ENCODE measurements around the gene TRMT112.
"Not testable (repeated sequence)": the region's sequence is repeated elsewhere in the genome, so short reads cannot be mapped to it uniquely, and the experiment has no call there.

TRMT112 gene

DNA sequence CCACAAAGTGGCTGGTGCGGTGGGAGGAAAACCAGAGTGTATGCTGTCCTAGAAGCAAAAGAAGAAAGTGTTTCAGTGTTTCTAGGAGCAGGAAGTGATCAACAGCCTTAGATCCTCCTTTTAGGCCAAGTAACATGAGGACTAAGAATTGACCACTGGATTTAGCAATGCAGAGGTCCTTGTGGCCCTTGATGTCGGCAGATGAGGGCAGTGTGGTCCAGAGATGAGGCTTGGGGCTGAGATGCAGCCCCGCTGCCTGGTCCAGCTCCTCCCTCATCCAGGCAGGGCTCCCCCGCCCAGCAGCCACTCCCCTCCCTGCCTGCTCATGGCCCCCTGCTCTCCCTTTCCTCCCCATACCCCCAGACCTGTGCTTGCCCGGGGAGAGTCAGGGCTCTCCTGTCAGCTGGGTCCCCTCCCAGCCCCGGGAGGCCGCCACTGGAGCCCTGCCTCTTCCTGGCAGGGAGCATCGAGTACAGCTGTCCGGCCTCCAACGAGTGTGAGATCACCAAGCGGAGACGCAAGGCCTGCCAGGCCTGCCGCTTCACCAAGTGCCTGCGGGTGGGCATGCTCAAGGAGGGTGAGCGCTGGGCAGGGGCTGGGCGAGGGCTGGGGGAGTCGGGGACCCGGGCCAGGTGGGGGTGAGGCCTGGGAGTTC is 3.7 kb downstream of the TRMT112 start:
- H3K9me3 ChIP-seq (ENCODE audit: control insufficient read depth, low read length): no peaks in the 10 kb centered on the region
- TF ChIP-seq, protein P1, sequence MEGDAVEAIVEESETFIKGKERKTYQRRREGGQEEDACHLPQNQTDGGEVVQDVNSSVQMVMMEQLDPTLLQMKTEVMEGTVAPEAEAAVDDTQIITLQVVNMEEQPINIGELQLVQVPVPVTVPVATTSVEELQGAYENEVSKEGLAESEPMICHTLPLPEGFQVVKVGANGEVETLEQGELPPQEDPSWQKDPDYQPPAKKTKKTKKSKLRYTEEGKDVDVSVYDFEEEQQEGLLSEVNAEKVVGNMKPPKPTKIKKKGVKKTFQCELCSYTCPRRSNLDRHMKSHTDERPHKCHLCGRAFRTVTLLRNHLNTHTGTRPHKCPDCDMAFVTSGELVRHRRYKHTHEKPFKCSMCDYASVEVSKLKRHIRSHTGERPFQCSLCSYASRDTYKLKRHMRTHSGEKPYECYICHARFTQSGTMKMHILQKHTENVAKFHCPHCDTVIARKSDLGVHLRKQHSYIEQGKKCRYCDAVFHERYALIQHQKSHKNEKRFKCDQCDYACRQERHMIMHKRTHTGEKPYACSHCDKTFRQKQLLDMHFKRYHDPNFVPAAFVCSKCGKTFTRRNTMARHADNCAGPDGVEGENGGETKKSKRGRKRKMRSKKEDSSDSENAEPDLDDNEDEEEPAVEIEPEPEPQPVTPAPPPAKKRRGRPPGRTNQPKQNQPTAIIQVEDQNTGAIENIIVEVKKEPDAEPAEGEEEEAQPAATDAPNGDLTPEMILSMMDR (IDR thresholded peaks at IDR 0.05): no peak
- no peak overlapping the region for H2AFZ ChIP-seq
- no peak overlapping the region for H3K27ac ChIP-seq
- no peaks in the 10 kb centered on the region for H3K36me3 ChIP-seq (ENCODE audit: control insufficient read depth, insufficient read depth, low read length)
- no peak overlapping the region for H3K4me3 ChIP-seq (ENCODE audit: low read depth, low read length)
- H3K79me2 ChIP-seq: no peaks in the 10 kb centered on the region
- H3K27me3 ChIP-seq (ENCODE audit: control insufficient read depth, insufficient read depth, low read length): no peaks in the 10 kb centered on the region
- no peak overlapping the region for H3K4me2 ChIP-seq (ENCODE audit: low read length)
- no peak overlapping the region for H3K9ac ChIP-seq
- peaks cover 2% of the 10 kb centered on the region for H3K4me1 ChIP-seq

DNA sequence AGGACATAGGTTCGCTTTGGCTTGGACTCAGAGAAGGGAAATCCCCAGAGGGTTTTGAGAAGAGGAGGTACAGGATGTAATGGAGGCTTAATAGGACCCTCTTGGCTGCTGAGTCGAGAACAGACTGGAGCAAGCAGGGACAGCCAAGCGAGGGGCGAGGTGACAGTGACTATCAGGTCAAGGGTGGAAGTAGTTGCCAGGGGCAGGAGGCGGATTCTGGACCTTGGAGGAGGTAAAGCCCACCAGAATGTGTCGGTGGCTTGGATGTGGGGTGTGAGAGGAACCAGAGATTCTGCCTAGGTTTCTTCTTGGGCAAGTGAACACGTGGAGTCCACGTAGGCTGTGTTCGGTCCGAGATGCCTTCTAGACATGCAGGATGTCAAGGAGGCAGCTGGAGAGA is 4.4 kb downstream of the TRMT112 start:
- Histone ChIP-seq H2AFZ (no peak overlapping the region), H3K27ac (no peak overlapping the region), H3K9ac (no peak overlapping the region), H3K4me3 (ENCODE audit: low read depth, low read length) (no peak overlapping the region), H3K4me1 (peaks cover 2% of the 10 kb centered on the region), H3K79me2 (no peaks in the 10 kb centered on the region), H3K4me2 (ENCODE audit: low read length) (no peak overlapping the region), H3K9me3 (ENCODE audit: control insufficient read depth, low read length) (no peaks in the 10 kb centered on the region), H3K27me3 (ENCODE audit: control insufficient read depth, insufficient read depth, low read length) (no peaks in the 10 kb centered on the region), H3K36me3 (ENCODE audit: control insufficient read depth, insufficient read depth, low read length) (no peaks in the 10 kb centered on the region)
- TF ChIP-seq, protein P1 (IDR thresholded peaks at IDR 0.05): no peak

DNA sequence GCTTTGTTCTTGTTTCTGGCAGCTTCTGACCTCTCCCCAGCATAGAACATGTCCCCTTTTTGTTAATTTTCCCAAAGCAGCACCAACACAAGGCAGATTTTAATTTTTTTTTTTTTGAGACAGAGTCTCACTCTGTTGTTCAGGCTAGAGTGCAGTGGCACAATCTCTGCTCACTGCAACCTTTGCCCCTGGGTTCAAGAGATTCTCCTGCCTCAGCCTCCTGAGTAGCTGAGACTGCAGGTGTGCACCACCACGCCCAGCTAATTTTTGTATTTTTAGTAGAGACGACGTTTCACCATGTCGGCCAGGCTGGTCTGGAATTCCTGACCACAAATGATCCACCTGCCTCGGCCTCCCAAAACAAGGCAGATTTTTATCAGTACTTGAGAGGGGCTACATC is 9.6 kb downstream of the TRMT112 start:
- H3K9me3 ChIP-seq (ENCODE audit: control insufficient read depth, low read length); H3K4me2 ChIP-seq (ENCODE audit: low read length); H3K27ac ChIP-seq; H3K4me3 ChIP-seq (ENCODE audit: low read depth, low read length); H3K36me3 ChIP-seq (ENCODE audit: control insufficient read depth, insufficient read depth, low read length); H2AFZ ChIP-seq; H3K4me1 ChIP-seq; H3K9ac ChIP-seq; H3K27me3 ChIP-seq (ENCODE audit: control insufficient read depth, insufficient read depth, low read length); H3K79me2 ChIP-seq: not testable (repeated sequence)

DNA sequence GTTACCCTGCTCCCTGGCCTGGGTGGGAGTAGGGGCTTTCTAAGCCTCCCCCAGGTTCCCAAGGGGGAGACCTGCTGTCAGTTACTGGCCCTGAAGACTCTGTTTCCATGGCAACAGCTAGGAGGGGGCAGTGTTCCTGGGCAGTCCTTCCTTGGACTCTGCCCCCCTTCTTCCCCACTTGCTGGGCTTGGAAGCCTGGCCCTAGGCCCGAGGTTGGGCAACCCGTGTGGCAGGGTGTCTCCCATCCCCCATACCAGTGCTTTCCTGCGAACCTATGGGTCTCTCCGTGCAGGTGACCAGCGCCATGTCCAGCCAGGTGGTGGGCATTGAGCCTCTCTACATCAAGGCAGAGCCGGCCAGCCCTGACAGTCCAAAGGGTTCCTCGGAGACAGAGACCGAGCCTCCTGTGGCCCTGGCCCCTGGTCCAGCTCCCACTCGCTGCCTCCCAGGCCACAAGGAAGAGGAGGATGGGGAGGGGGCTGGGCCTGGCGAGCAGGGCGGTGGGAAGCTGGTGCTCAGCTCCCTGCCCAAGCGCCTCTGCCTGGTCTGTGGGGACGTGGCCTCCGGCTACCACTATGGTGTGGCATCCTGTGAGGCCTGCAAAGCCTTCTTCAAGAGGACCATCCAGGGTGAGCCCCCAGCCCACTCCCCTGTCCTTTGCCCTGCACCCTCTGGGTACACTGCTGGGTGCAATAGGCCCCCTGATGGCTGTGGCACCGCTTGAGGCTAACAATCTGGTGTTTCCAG is 10.3 kb downstream of the TRMT112 start:
- no peaks in the 10 kb centered on the region for H3K36me3 ChIP-seq (ENCODE audit: control insufficient read depth, insufficient read depth, low read length)
- no peak overlapping the region for H2AFZ ChIP-seq
- H3K4me1 ChIP-seq: peaks cover 5% of the 10 kb centered on the region
- TF ChIP-seq, protein P1 (IDR thresholded peaks at IDR 0.05): no peak
- H3K4me3 ChIP-seq (ENCODE audit: low read depth, low read length): peak overlapping the region; percentile 25
- peak overlapping the region; percentile 81 for H3K4me2 ChIP-seq (ENCODE audit: low read length)
- no peak overlapping the region for H3K9ac ChIP-seq
- H3K27ac ChIP-seq: peak overlapping the region; percentile 15
- no peaks in the 10 kb centered on the region for H3K79me2 ChIP-seq
- H3K27me3 ChIP-seq (ENCODE audit: control insufficient read depth, insufficient read depth, low read length): no peaks in the 10 kb centered on the region
- no peaks in the 10 kb centered on the region for H3K9me3 ChIP-seq (ENCODE audit: control insufficient read depth, low read length)

DNA sequence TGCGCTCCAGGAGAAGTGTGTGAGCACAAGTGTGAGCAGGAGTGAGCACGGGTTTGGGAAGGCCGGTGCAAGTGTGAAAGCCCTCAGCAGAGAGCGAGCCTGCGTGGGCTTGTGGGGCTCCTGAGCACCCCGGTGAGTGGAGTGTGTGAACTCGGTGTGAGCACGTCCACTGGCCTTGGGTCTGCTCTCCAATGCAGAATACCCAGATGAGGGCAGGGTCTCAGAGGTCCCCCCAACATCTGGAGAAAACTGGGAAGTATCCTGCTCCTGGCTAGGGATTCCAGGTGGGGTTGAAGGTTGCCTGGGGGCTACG is 10.8 kb downstream of the TRMT112 start:
- Histone ChIP-seq H3K4me1 (peaks cover 5% of the 10 kb centered on the region), H3K4me2 (ENCODE audit: low read length) (peak overlapping the region; percentile 81), H3K79me2 (no peaks in the 10 kb centered on the region), H3K27ac (peak overlapping the region; percentile 15), H3K27me3 (ENCODE audit: control insufficient read depth, insufficient read depth, low read length) (no peaks in the 10 kb centered on the region), H3K9ac (no peak overlapping the region), H2AFZ (no peak overlapping the region), H3K9me3 (ENCODE audit: control insufficient read depth, low read length) (no peaks in the 10 kb centered on the region), H3K4me3 (ENCODE audit: low read depth, low read length) (peak overlapping the region; percentile 63), H3K36me3 (ENCODE audit: control insufficient read depth, insufficient read depth, low read length) (no peaks in the 10 kb centered on the region)
- TF ChIP-seq, protein P1 (IDR thresholded peaks at IDR 0.05): no peak
